GM12801 (cell line): ENCODE measurements around the gene MLN.

Experiments
- CTCF ChIP-seq: IDR thresholded peaks from one replicate; pipeline ENCODE4 v1.5.1; 2011; ENCODE audit warnings: control low read depth; ENCODE audit not compliant: insufficient read length; ENCODE audit errors: extremely low read depth

MLN gene

GRCh38 chr6:33744895-33745546 lies 58.8 kb downstream of the MLN start:
- TF ChIP-seq CTCF, result no peak
